ENCODE data around the gene SERPINA12. TPM values are rescaled to one million over a fixed set of nuclear protein-coding genes. Genes with fewer than 3 reads are reported as not detected.

The SERPINA12 gene
- total and polyA plus RNA-seq, 8 donors, result 0.08 TPM; not detected in 7

DNA sequence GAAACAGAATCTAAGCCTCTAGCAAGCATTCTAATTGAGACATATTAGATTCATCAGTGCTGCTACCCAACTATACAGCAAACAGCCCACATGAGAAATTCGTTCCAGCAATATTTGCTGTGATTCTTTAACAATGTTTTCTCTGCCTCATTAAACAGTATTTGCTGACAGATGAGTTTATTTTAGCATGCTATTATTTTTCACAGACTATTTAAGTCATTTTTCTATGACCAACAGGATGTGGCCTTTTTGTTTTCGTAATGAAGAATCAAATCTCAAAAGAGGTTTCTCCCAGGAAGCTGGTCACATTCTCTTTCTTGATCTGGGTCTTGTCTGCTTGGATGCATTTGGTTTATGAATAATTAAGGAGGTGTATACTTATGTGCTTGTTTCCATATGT, 23.2 kb upstream of the SERPINA12 start:
- Histone ChIP-seq H3K27ac (no peak overlapping the region), H3K27me3 (peaks cover 0 to 39% (median 13%) of the 10 kb centered on the region in 3 donors), H3K4me1 (no peaks in the 10 kb centered on the region), H3K4me3 (no peak overlapping the region), H3K36me3 (no peaks in the 10 kb centered on the region), H3K9me3 (no peaks in the 10 kb centered on the region)
- DNase-seq, result no peak
- TF ChIP-seq, protein P1, sequence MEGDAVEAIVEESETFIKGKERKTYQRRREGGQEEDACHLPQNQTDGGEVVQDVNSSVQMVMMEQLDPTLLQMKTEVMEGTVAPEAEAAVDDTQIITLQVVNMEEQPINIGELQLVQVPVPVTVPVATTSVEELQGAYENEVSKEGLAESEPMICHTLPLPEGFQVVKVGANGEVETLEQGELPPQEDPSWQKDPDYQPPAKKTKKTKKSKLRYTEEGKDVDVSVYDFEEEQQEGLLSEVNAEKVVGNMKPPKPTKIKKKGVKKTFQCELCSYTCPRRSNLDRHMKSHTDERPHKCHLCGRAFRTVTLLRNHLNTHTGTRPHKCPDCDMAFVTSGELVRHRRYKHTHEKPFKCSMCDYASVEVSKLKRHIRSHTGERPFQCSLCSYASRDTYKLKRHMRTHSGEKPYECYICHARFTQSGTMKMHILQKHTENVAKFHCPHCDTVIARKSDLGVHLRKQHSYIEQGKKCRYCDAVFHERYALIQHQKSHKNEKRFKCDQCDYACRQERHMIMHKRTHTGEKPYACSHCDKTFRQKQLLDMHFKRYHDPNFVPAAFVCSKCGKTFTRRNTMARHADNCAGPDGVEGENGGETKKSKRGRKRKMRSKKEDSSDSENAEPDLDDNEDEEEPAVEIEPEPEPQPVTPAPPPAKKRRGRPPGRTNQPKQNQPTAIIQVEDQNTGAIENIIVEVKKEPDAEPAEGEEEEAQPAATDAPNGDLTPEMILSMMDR (IDR thresholded peaks at IDR 0.05), result no peak
- no peak for TF ChIP-seq POLR2A (IDR thresholded peaks at IDR 0.05)
- TF ChIP-seq EP300 (IDR thresholded peaks at IDR 0.05), result no peak
- no peak for TF ChIP-seq POLR2AphosphoS5 (IDR thresholded peaks at IDR 0.05)
- intact Hi-C loops (cut with DNase I; ENCODE audit: low total_unique reads), result no loop called here
- WGBS, 5 donors, result 34 to 63% (median 49%) methylated on average over 2 of the region's 2 CpGs

DNA sequence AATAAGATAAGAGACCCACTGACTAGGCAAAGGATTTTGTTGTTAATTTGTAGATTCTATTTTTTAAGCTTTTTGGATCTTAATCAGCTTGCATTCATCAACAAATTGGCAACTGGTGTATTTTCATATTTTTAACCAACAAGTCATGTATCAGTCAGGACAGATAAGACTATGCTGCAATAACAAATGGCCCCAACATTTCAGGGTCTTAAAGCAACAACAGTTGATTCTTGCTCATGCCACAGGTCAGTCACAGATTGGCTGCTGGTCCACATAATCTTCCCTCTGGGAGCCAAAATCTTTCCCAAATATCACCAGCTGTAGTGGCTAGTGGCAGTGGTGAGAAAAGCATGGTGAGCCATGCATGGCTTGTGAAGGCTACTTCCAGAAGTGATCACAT, 21.9 kb upstream of the SERPINA12 start:
- no peak overlapping the region for H3K27ac ChIP-seq
- peaks cover 0 to 9% (median 7%) of the 10 kb centered on the region in 4 donors for H3K9me3 ChIP-seq
- H3K4me1 ChIP-seq, result no peaks in the 10 kb centered on the region
- DNase-seq, result no peak
- intact Hi-C loops (cut with DNase I; ENCODE audit: low total_unique reads), result no loop called here
- no peak overlapping the region for H3K4me3 ChIP-seq
- no peaks in the 10 kb centered on the region for H3K36me3 ChIP-seq
- TF ChIP-seq POLR2AphosphoS5 (IDR thresholded peaks at IDR 0.05) (no peak), POLR2A (IDR thresholded peaks at IDR 0.05) (no peak), EP300 (IDR thresholded peaks at IDR 0.05) (no peak)
- TF ChIP-seq, protein P1 (IDR thresholded peaks at IDR 0.05), result no peak
- peaks cover 0 to 36% (median 13%) of the 10 kb centered on the region in 3 donors for H3K27me3 ChIP-seq

DNA sequence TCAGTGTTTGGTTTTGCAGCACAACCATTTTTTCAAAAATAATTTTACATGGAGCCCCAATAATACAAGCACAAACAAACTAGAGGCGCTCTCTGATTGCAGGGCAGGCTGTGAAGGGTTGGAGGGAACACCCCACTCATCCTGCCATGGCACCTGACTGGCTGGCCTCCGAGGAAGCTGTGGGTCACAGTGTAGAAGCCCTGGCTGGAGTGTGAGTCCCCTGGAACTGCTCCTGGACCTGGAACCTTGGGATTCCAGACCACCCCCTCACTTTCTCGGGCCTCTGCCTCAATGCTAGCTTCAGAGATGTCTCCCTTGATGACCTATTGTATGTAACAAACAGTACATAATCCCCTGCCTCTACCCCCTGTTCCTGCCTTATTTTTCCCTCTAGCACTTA, 14.8 kb upstream of the SERPINA12 start:
- no peak overlapping the region for H3K27ac ChIP-seq
- no peak for DNase-seq
- 47 to 67% (median 60%) methylated on average over 3 of the region's 3 CpGs for WGBS, 5 donors
- H3K27me3 ChIP-seq, result peaks cover 0 to 10% (median 0%) of the 10 kb centered on the region in 3 donors
- no peak overlapping the region for H3K4me3 ChIP-seq
- intact Hi-C loops (cut with DNase I; ENCODE audit: low total_unique reads), result no loop called here
- H3K9me3 ChIP-seq, result peaks cover 0 to 9% (median 7%) of the 10 kb centered on the region in 4 donors
- no peaks in the 10 kb centered on the region for H3K36me3 ChIP-seq
- TF ChIP-seq, protein P1 (IDR thresholded peaks at IDR 0.05), result no peak
- TF ChIP-seq EP300 (IDR thresholded peaks at IDR 0.05) (no peak), POLR2A (IDR thresholded peaks at IDR 0.05) (no peak)
- H3K4me1 ChIP-seq, result no peaks in the 10 kb centered on the region

DNA sequence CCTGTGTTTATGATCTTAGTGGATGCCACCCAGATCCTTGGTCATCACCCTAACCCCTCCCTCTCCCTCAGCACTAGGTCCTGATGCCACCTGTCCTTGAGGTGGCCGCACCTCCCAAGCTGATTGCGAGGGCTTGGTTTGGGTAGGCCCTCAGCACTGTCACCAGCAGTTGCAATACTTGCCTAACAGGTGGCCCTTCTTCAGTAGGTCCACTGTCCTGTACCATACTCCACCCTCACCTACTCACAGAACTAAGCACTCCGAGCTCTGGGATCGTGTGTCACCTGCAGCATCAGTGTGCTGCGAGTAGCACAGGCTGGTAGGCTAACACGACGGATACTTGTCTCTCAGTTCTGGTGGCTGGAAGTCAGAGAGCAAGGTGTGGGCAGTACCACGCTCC, 14.0 kb upstream of the SERPINA12 start:
- intact Hi-C loops (cut with DNase I; ENCODE audit: low total_unique reads), result no loop called here
- Histone ChIP-seq H3K27ac (no peak overlapping the region), H3K4me3 (no peak overlapping the region), H3K27me3 (peaks cover 0 to 10% (median 0%) of the 10 kb centered on the region in 3 donors), H3K4me1 (no peaks in the 10 kb centered on the region), H3K9me3 (peaks cover 0 to 9% (median 7%) of the 10 kb centered on the region in 4 donors), H3K36me3 (no peaks in the 10 kb centered on the region)
- WGBS, 5 donors, result 79 to 100% (median 91%) methylated on average over 3 to 8 of the region's 8 CpGs
- DNase-seq, result no peak
- no peak for TF ChIP-seq EP300 (IDR thresholded peaks at IDR 0.05)
- TF ChIP-seq POLR2A (IDR thresholded peaks at IDR 0.05), result no peak
- no peak for TF ChIP-seq POLR2AphosphoS5 (IDR thresholded peaks at IDR 0.05)
- TF ChIP-seq, protein P1 (IDR thresholded peaks at IDR 0.05), result no peak

Data from stomach (tissue), 9 donors.